KBM-7 (cell line): ENCODE data around the gene CACNA1E.

ENCODE experiments used
- DNase-seq: peaks from one replicate; pipeline ENCODE4 v3.0.0-alpha.2; 2015
- in situ Hi-C: fragments of 300-500 bp; cut with MboI; formaldehyde crosslinking; loops from 2 replicates; pipeline ENCODE4 v1.14.3; 2020; ENCODE audit warnings: low sequenced_read_pairs, low pct_unique_long_range_greater_than_20kb, mixed read lengths

CACNA1E gene

GRCh38 chr1:181651276-181651675 lies 168.0 kb downstream of the CACNA1E start:
- in situ Hi-C loops = no loop called here
- no peak for DNase-seq

GRCh38 chr1:181655756-181656155 lies 172.4 kb downstream of the CACNA1E start:
- in situ Hi-C loops = no loop called here
- DNase-seq = no peak

GRCh38 chr1:181656491-181656890 lies 173.2 kb downstream of the CACNA1E start:
- in situ Hi-C loops = no loop called here
- DNase-seq = no peak

- in situ Hi-C loops = no loop called here
- DNase-seq = no peak
Observed at GRCh38 chr1:181658581-181658980, 175.3 kb downstream of the CACNA1E start.

- DNase-seq = no peak
- in situ Hi-C loops = no loop called here
Observed at GRCh38 chr1:181659321-181659957, 176.1 kb downstream of the CACNA1E start.

GRCh38 chr1:181660621-181661020 lies 177.3 kb downstream of the CACNA1E start:
- in situ Hi-C loops = no loop called here
- no peak for DNase-seq

- DNase-seq = no peak
Observed at GRCh38 chr1:181661569-181661968, 178.3 kb downstream of the CACNA1E start.

GRCh38 chr1:181662606-181663005 lies 179.3 kb downstream of the CACNA1E start:
- no peak for DNase-seq
- in situ Hi-C loops = no loop called here

More at GRCh38 chr1:181661569-181661968, 178.3 kb downstream of the CACNA1E start:
- in situ Hi-C loops = no loop called here

- DNase-seq = no peak
- in situ Hi-C loops = no loop called here
Observed at GRCh38 chr1:181664543-181664942, 181.2 kb downstream of the CACNA1E start.

GRCh38 chr1:181669246-181669645 lies 185.9 kb downstream of the CACNA1E start:
- in situ Hi-C loops = no loop called here
- no peak for DNase-seq

GRCh38 chr1:181674617-181675016 lies 191.3 kb downstream of the CACNA1E start:
- no peak for DNase-seq
- in situ Hi-C loops = no loop called here

GRCh38 chr1:181675091-181675917 lies 192.0 kb downstream of the CACNA1E start:
- DNase-seq = no peak
- in situ Hi-C loops = no loop called here

- DNase-seq = no peak
- in situ Hi-C loops = no loop called here
Observed at GRCh38 chr1:181675918-181676190, 192.5 kb downstream of the CACNA1E start.

- in situ Hi-C loops = no loop called here
Observed at GRCh38 chr1:181676269-181676668, 193.0 kb downstream of the CACNA1E start.

GRCh38 chr1:181680332-181680731 lies 197.0 kb downstream of the CACNA1E start:
- no peak for DNase-seq
- in situ Hi-C loops = no loop called here

More at GRCh38 chr1:181676269-181676668, 193.0 kb downstream of the CACNA1E start:
- peak; percentile 11 for DNase-seq

- in situ Hi-C loops = no loop called here
- DNase-seq = no peak
Observed at GRCh38 chr1:181680871-181681270, 197.6 kb downstream of the CACNA1E start.

GRCh38 chr1:181685211-181685610 lies 201.9 kb downstream of the CACNA1E start:
- no peak for DNase-seq
- in situ Hi-C loops = no loop called here

- no peak for DNase-seq
Observed at GRCh38 chr1:181701891-181702290, 218.6 kb downstream of the CACNA1E start.

GRCh38 chr1:181704546-181704945 lies 221.2 kb downstream of the CACNA1E start:
- DNase-seq = no peak
- in situ Hi-C loops = no loop called here

More at GRCh38 chr1:181701891-181702290, 218.6 kb downstream of the CACNA1E start:
- in situ Hi-C loops = no loop called here

- in situ Hi-C loops = no loop called here
- no peak for DNase-seq
Observed at GRCh38 chr1:181711820-181712219, 228.5 kb downstream of the CACNA1E start.

- in situ Hi-C loops = no loop called here
- DNase-seq = no peak
Observed at GRCh38 chr1:181712711-181713110, 229.4 kb downstream of the CACNA1E start.
